K562 (cell line): ENCODE measurements around the gene FBXL12. TPM values are rescaled to one million over a fixed set of nuclear protein-coding genes. Genes with fewer than 3 reads are reported as not detected.

Experiments used
- BMI1 ChIP-seq: fragments of 150-350 bp; IDR thresholded peaks from 2 replicates; pipeline ENCODE4 v1.6.1; 2014; ENCODE audit warnings: low read length
- CREM ChIP-seq: IDR thresholded peaks from 2 replicates; pipeline ENCODE4 v1.6.1; 2014; ENCODE audit warnings: antibody characterized with exemption, low read depth
- FIP1L1 ChIP-seq: fragments of 200-400 bp; formaldehyde crosslinking; IDR thresholded peaks from 2 replicates; pipeline ENCODE4 v1.6.1; 2018; ENCODE audit warnings: mild to moderate bottlenecking, low read depth, low read length; ENCODE audit not compliant: poor library complexity, severe bottlenecking
- MBD2 ChIP-seq: sonication (generic); IDR thresholded peaks from 2 replicates; pipeline ENCODE4 v1.6.1; 2016; ENCODE audit warnings: low read depth, borderline replicate concordance
- MGA ChIP-seq: fragments of 450-650 bp; IDR thresholded peaks from 2 replicates; pipeline ENCODE4 v1.6.1; 2016; ENCODE audit warnings: mild to moderate bottlenecking, moderate library complexity
- MIER1 ChIP-seq: fragments of 450-650 bp; IDR thresholded peaks from 2 replicates; pipeline ENCODE4 v1.6.1; 2016; ENCODE audit warnings: antibody characterized with exemption, mild to moderate bottlenecking, low read depth
- PHF8 ChIP-seq: fragments of 200-600 bp; sonication (generic); IDR thresholded peaks from 2 replicates; pipeline ENCODE4 v1.6.1; 2012; ENCODE audit warnings: mixed run types, mild to moderate bottlenecking, inconsistent platforms, low read length, moderate library complexity, borderline replicate concordance
- RAD21 ChIP-seq, 2 experiments: fragments of 250-450 bp in 1 of 2; fragments of 450-650 bp in 1 of 2; sonication (Bioruptor Pico) in 1 of 2; formaldehyde crosslinking in 1 of 2; IDR thresholded peaks in 1 of 2; conservative IDR thresholded peaks in 1 of 2; 2 replicates each; pipeline versions ENCODE4 v1.4.0 to v1.8.0; 2020 to 2022; ENCODE audit warnings: mild to moderate bottlenecking in 2 of 2, moderate library complexity in 1 of 2
- RNF2 ChIP-seq: sonication (generic); IDR thresholded peaks from 2 replicates; pipeline ENCODE4 v1.6.1; 2016
- SAFB ChIP-seq: fragments of 200-400 bp; formaldehyde crosslinking; IDR thresholded peaks from 2 replicates; pipeline ENCODE4 v1.6.1; 2017; ENCODE audit warnings: low read depth, low read length, borderline replicate concordance
- SPI1 ChIP-seq: IDR thresholded peaks from 2 replicates; pipeline ENCODE4 v1.6.1; 2011; ENCODE audit warnings: low read depth, low read length, control low read depth, borderline replicate concordance
- ZKSCAN3 ChIP-seq: fragments of 250-450 bp; sonication (Bioruptor Pico); IDR thresholded peaks from 2 replicates; pipeline ENCODE4 v1.4.0; 2020
- ZNF764 ChIP-seq: fragments of 250-450 bp; sonication (Bioruptor Pico); IDR thresholded peaks from 2 replicates; pipeline ENCODE4 v1.4.0; 2020; ENCODE audit warnings: low read depth, mild to moderate bottlenecking, moderate library complexity
- ZNF79 ChIP-seq: fragments of 250-450 bp; sonication (Bioruptor Pico); IDR thresholded peaks from 2 replicates; pipeline ENCODE4 v1.4.0; 2020; ENCODE audit warnings: low read depth, mild to moderate bottlenecking, moderate library complexity
- polyA plus RNA-seq, 8 experiments: library from polyadenylated mRNA; depleted of rRNA in 4 of 8; stranded (reverse) in 5 of 8; unstranded in 3 of 8; fragments of >200 nt; fragmentation: Nextera tagmentation in 2 of 8; fragmentation: Illumina TruSeq in 1 of 8; extraction: Ambion mirVana in 2 of 8; extraction: Trizol in 1 of 8; gene quantifications; 2 replicates each; pipeline versions ENCODE4 v1.2.1 to v1.2.3, GENCODE V29; 2011 to 2014; ENCODE audit warnings: inconsistent platforms in 1 of 8, missing spikeins in 1 of 8
- total RNA-seq, 7 experiments: library from RNA; depleted of rRNA in 6 of 7; stranded (reverse); fragments of >200 nt in 6 of 7; fragmentation: Illumina TruSeq in 2 of 7; extraction: Trizol in 2 of 7; gene quantifications; 2 replicates each; pipeline versions ENCODE4 v1.2.1 to v1.2.3, GENCODE V29; 2011 to 2021; ENCODE audit warnings: low replicate concordance in 1 of 7

The FBXL12 gene
- total and polyA plus RNA-seq, 9 of the 15 experiments (the other 6 are each of a cell fraction or from before 2014, with no cell fraction given): 2.7 to 40.5 (median 26.5) TPM

GRCh38 chr19:9785367-9786331 is 33.2 kb downstream of the FBXL12 start (continued):
- TF ChIP-seq MGA (peak; percentile 36; the same call in 1 of the 2 replicates), MIER1 (no peak), SPI1 (peak; percentile 46; the same call in 1 of the 2 replicates), FIP1L1 (peak; percentile 59), RNF2 (0 out of 2 replicates have a peak, but pooled peaks have one; percentile 35), ZNF79 (CRISPR knock-in tag) (no peak), RAD21 (CRISPR knock-in tag; conservative IDR thresholded peaks at IDR 0.05 in 1 of 2, IDR thresholded peaks at IDR 0.05 in 1 of 2) (peak in 1 of 2 experiments; percentile 10; a peak in 1 of 4 replicates), ZKSCAN3 (CRISPR knock-in tag) (no peak), ZNF764 (CRISPR knock-in tag) (no peak), MBD2 (peak; percentile 51; the same call in 1 of the 2 replicates), SAFB (no peak), CREM (peak; percentile 21; the same call in 1 of the 2 replicates), PHF8 (peak; percentile 87), BMI1 (no peak)
